ENCODE measurements around the gene DGCR2.

The DGCR2 gene

GRCh38 chr22:19139001-19139356, 16.8 kb upstream of the DGCR2 start:
- no peak for DNase-seq
- H3K4me1 ChIP-seq = no peaks in the 10 kb centered on the region
- no peak for TF ChIP-seq CTCF (IDR thresholded peaks at IDR 0.05; ENCODE audit: low read depth, low read length)
- no peak overlapping the region for H3K4me3 ChIP-seq (ENCODE audit: low read depth, low read length)
- no peaks in the 10 kb centered on the region for H3K9me3 ChIP-seq
- H3K27me3 ChIP-seq = no peaks in the 10 kb centered on the region
- H3K36me3 ChIP-seq = peaks cover 69% of the 10 kb centered on the region

- DNase-seq = no peak
- Histone ChIP-seq H3K36me3 (peaks cover 75% of the 10 kb centered on the region), H3K27me3 (no peaks in the 10 kb centered on the region), H3K4me1 (no peaks in the 10 kb centered on the region), H3K4me3 (ENCODE audit: low read depth, low read length) (no peak overlapping the region), H3K9me3 (no peaks in the 10 kb centered on the region)
- TF ChIP-seq CTCF (IDR thresholded peaks at IDR 0.05; ENCODE audit: low read depth, low read length) = 0 out of 2 replicates have a peak, but pooled peaks have one; percentile 20
Observed at GRCh38 chr22:19138217-19139000, 16.2 kb upstream of the DGCR2 start.

- Histone ChIP-seq H3K36me3 (peaks cover 77% of the 10 kb centered on the region), H3K4me1 (no peaks in the 10 kb centered on the region), H3K9me3 (no peaks in the 10 kb centered on the region), H3K4me3 (ENCODE audit: low read depth, low read length) (no peak overlapping the region), H3K27me3 (no peaks in the 10 kb centered on the region)
- TF ChIP-seq CTCF (IDR thresholded peaks at IDR 0.05; ENCODE audit: low read depth, low read length) = no peak
- DNase-seq = no peak
Observed at GRCh38 chr22:19137384-19138216, 15.4 kb upstream of the DGCR2 start.

- peaks cover 70% of the 10 kb centered on the region for H3K36me3 ChIP-seq
- H3K27me3 ChIP-seq = no peaks in the 10 kb centered on the region
- no peak overlapping the region for H3K4me3 ChIP-seq (ENCODE audit: low read depth, low read length)
- H3K4me1 ChIP-seq = no peaks in the 10 kb centered on the region
- H3K9me3 ChIP-seq = no peaks in the 10 kb centered on the region
- no peak for DNase-seq
- no peak for TF ChIP-seq CTCF (IDR thresholded peaks at IDR 0.05; ENCODE audit: low read depth, low read length)
Observed at GRCh38 chr22:19136915-19137314, 14.7 kb upstream of the DGCR2 start.

GRCh38 chr22:19134874-19135273, 12.7 kb upstream of the DGCR2 start:
- no peak for TF ChIP-seq CTCF (IDR thresholded peaks at IDR 0.05; ENCODE audit: low read depth, low read length)
- H3K36me3 ChIP-seq = peaks cover 56% of the 10 kb centered on the region
- no peaks in the 10 kb centered on the region for H3K27me3 ChIP-seq
- DNase-seq = no peak
- H3K9me3 ChIP-seq = no peaks in the 10 kb centered on the region
- no peak overlapping the region for H3K4me3 ChIP-seq (ENCODE audit: low read depth, low read length)
- H3K4me1 ChIP-seq = no peaks in the 10 kb centered on the region
